Transverse colon (tissue), 4 donors: ENCODE data around the gene CACNA1B.

Source experiments
- EP300 ChIP-seq: sonication (generic); formaldehyde crosslinking; IDR thresholded peaks from one replicate; pipeline ENCODE4 v1.6.1; 2017; ENCODE audit warnings: antibody characterized with exemption, low read depth
- POLR2A ChIP-seq: fragments of 450-650 bp; IDR thresholded peaks from one replicate; pipeline ENCODE4 v1.6.1; 2016; ENCODE audit warnings: antibody characterized with exemption, mild to moderate bottlenecking, moderate library complexity
- POLR2AphosphoS5 ChIP-seq, 3 donors: sonication (generic); formaldehyde crosslinking; IDR thresholded peaks; one replicate each; pipeline ENCODE4 v1.6.1; 2016; ENCODE audit warnings: antibody characterized with exemption in 3 of 3
- TF ChIP-seq, protein P1 (sequence below), 5 experiments: fragments of 200-600 bp in 3 of 5; fragments of 450-650 bp in 2 of 5; sonication (generic) in 3 of 5; IDR thresholded peaks; 1 replicate in 2 of 5; 2 replicates in 3 of 5; pipeline ENCODE4 v1.5.1; 2016 to 2017; ENCODE audit warnings: antibody characterized with exemption in 5 of 5, inconsistent platforms in 3 of 5, mild to moderate bottlenecking in 2 of 5, moderate library complexity in 1 of 5

DNA sequence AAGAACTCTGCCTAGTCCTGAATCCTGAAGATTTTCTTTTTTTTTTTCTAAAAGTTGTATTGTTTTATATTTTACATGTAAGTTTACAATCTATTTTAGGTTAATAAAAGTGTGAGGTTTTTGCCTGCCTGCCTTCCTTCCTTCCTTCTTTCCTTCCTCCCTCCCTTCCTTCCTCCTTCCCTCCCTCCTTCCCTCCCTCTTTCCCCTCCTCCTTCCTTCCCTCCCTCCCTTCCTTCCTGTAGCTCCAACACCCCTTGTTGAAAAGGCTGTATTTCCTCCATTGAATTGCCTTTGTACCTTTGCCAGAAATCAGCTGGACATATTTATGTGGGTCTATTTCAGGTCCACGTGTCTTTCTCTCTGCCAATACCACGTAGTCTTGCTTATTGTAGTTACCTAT, 46.6 kb downstream of the CACNA1B start:
- TF ChIP-seq, protein P1, sequence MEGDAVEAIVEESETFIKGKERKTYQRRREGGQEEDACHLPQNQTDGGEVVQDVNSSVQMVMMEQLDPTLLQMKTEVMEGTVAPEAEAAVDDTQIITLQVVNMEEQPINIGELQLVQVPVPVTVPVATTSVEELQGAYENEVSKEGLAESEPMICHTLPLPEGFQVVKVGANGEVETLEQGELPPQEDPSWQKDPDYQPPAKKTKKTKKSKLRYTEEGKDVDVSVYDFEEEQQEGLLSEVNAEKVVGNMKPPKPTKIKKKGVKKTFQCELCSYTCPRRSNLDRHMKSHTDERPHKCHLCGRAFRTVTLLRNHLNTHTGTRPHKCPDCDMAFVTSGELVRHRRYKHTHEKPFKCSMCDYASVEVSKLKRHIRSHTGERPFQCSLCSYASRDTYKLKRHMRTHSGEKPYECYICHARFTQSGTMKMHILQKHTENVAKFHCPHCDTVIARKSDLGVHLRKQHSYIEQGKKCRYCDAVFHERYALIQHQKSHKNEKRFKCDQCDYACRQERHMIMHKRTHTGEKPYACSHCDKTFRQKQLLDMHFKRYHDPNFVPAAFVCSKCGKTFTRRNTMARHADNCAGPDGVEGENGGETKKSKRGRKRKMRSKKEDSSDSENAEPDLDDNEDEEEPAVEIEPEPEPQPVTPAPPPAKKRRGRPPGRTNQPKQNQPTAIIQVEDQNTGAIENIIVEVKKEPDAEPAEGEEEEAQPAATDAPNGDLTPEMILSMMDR (IDR thresholded peaks at IDR 0.05) = no peak
- no peak for TF ChIP-seq POLR2A
- TF ChIP-seq POLR2AphosphoS5 (IDR thresholded peaks at IDR 0.05) = no peak
- no peak for TF ChIP-seq EP300
